Prostate gland (tissue), 2 donors: ENCODE data around the gene FAM181A. TPM values are rescaled to one million over a fixed set of nuclear protein-coding genes. Genes with fewer than 3 reads are reported as not detected.

Source experiments
- DNase-seq: peaks from one replicate; pipeline ENCODE4 v3.0.0-alpha.2; 2019; ENCODE audit warnings: low spot score
- H3K27ac ChIP-seq, 2 donors: fragments of 200-600 bp; sonication (generic); 2 replicates each; pipeline ENCODE4 v1.5.1; 2017 to 2019
- H3K27me3 ChIP-seq: fragments of 200-600 bp; sonication (generic); replicated peaks from 2 replicates; pipeline ENCODE4 v1.5.1; 2019; ENCODE audit not compliant: insufficient read depth
- H3K36me3 ChIP-seq, 2 donors: fragments of 200-600 bp; sonication (generic); 1 replicate in 1 of 2; 2 replicates in 1 of 2; pipeline versions ENCODE4 v1.5.1 to v1.8.1; 2017 to 2019
- H3K4me1 ChIP-seq: fragments of 200-600 bp; sonication (generic); replicated peaks from 2 replicates; pipeline ENCODE4 v1.5.1; 2019
- H3K4me3 ChIP-seq, 2 donors: fragments of 200-600 bp; sonication (generic); 2 replicates each; pipeline ENCODE4 v1.5.1; 2017 to 2019
- H3K9me3 ChIP-seq: fragments of 200-600 bp; sonication (generic); 2 replicates; pipeline ENCODE4 v1.5.1; 2017
- POLR2A ChIP-seq: fragments of 450-650 bp; IDR thresholded peaks from one replicate; pipeline ENCODE4 v1.6.1; 2016; ENCODE audit warnings: antibody characterized with exemption, mild to moderate bottlenecking
- POLR2AphosphoS5 ChIP-seq: sonication (generic); formaldehyde crosslinking; IDR thresholded peaks from one replicate; pipeline ENCODE4 v1.6.1; 2017; ENCODE audit warnings: antibody characterized with exemption
- WGBS: methylation state at CpG from one replicate; pipeline ENCODE4 v1.1.5; 2018; 5-methylcytosine and 5-hydroxymethylcytosine counted together
- intact Hi-C: fragments of 100-400 bp; cut with DNase I; formaldehyde crosslinking; loops from one replicate; pipeline ENCODE4 v1.14.2; 2022
- total RNA-seq, 2 donors: library from RNA; depleted of rRNA; stranded (reverse); fragments of >200 nt; gene quantifications; one replicate each; pipeline ENCODE4 v1.1.0, GENCODE V29; 2016
- TF ChIP-seq, protein P1 (sequence below), 4 experiments: fragments of 200-600 bp in 2 of 4; fragments of 450-650 bp in 2 of 4; sonication (generic) in 2 of 4; IDR thresholded peaks; 1 replicate in 3 of 4; 2 replicates in 1 of 4; pipeline ENCODE4 v1.5.1; 2016 to 2019; ENCODE audit warnings: antibody characterized with exemption in 4 of 4, mild to moderate bottlenecking in 2 of 4, moderate library complexity in 2 of 4

Gene FAM181A
- total RNA-seq, 2 donors from 2014 or later: 3.1 TPM; not detected in 1

DNA sequence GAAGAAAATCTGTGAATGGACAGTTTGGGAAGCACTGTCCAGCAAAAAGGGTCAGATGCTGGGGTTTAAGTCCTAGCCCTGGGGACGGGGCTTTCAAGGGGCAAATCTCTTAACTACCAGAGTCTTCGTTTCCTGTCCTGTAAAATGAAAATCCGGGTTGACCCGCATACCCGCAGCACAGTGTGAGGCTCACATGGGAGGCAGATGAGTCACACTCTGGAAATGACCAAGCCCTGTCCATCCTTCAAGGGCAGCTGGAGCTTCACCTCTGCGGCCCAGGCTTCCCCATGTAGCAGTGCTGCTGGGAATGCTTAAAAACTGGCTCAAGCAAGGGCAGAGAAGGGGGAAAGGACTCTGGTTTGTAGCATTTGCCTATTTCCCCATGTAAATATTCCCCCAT, 19.0 kb downstream of the FAM181A start:
- H3K27me3 ChIP-seq: no peaks in the 10 kb centered on the region
- no peaks in the 10 kb centered on the region for H3K4me1 ChIP-seq
- no peaks in the 10 kb centered on the region for H3K9me3 ChIP-seq
- TF ChIP-seq POLR2A (no peak), POLR2AphosphoS5 (no peak)
- TF ChIP-seq, protein P1, sequence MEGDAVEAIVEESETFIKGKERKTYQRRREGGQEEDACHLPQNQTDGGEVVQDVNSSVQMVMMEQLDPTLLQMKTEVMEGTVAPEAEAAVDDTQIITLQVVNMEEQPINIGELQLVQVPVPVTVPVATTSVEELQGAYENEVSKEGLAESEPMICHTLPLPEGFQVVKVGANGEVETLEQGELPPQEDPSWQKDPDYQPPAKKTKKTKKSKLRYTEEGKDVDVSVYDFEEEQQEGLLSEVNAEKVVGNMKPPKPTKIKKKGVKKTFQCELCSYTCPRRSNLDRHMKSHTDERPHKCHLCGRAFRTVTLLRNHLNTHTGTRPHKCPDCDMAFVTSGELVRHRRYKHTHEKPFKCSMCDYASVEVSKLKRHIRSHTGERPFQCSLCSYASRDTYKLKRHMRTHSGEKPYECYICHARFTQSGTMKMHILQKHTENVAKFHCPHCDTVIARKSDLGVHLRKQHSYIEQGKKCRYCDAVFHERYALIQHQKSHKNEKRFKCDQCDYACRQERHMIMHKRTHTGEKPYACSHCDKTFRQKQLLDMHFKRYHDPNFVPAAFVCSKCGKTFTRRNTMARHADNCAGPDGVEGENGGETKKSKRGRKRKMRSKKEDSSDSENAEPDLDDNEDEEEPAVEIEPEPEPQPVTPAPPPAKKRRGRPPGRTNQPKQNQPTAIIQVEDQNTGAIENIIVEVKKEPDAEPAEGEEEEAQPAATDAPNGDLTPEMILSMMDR (IDR thresholded peaks at IDR 0.05): no peak
- no peak for DNase-seq
- 76% methylated on average over 6 of the region's 6 CpGs for WGBS
- H3K4me3 ChIP-seq: no peak overlapping the region
- no peaks in the 10 kb centered on the region for H3K36me3 ChIP-seq
- H3K27ac ChIP-seq: no peak overlapping the region
- intact Hi-C loops: no loop called here

DNA sequence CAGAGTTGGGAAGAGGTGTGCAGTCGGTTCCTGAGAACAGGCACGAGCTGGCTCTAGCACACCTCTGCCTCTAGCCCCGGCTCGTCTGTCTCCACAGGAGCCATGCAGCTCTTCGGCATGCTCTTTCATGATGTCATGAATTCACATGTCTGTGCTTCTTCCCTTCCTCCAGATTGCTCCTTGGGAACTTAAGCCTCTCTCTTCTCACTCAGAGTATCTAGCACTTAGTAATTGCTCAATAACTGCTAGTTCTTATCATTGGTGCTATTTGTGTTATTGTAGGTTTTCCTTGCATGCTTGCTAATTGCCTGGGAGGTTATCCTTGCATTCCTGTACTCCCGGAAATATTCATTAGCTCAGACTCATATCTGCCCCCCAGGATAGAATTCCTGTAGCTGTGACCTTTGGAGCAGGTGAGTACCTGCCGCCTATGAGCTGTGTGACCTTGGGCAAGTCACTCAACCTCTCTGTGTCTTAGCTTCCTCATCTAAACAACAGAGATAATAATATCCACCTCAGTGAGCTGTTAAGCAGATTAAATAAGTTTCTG, 19.5 kb downstream of the FAM181A start:
- no peaks in the 10 kb centered on the region for H3K27me3 ChIP-seq
- H3K27ac ChIP-seq: no peak overlapping the region
- TF ChIP-seq, protein P1 (IDR thresholded peaks at IDR 0.05): no peak
- TF ChIP-seq POLR2AphosphoS5 (no peak), POLR2A (no peak)
- no peak for DNase-seq
- no peaks in the 10 kb centered on the region for H3K4me1 ChIP-seq
- intact Hi-C loops: no loop called here
- H3K9me3 ChIP-seq: no peaks in the 10 kb centered on the region
- H3K36me3 ChIP-seq: no peaks in the 10 kb centered on the region
- 57% methylated on average over 7 of the region's 7 CpGs for WGBS
- H3K4me3 ChIP-seq: no peak overlapping the region

DNA sequence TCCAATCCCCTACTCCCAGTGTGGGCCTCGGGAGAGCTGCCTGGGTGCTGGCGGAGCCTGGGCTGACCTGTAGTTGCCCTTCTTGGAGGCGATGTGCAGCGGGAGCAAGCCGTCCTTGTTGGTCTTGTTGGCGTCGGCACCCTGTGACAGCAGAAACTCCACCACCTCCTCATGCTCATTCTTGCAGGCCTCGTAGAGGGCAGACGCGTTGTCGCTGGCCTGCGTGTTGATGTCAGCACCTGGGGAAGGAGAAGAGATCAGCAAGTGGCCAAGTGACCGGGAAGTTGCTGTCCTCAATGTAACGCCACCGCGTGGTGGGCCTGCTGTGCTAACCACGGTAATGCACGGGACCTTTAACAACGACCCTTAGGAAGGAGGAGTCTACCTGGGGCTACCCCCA, 20.1 kb downstream of the FAM181A start:
- H3K4me3 ChIP-seq: no peak overlapping the region
- H3K27ac ChIP-seq: no peak overlapping the region
- no peak for DNase-seq
- 78% methylated on average over 18 of the region's 19 CpGs for WGBS
- no peaks in the 10 kb centered on the region for H3K9me3 ChIP-seq
- TF ChIP-seq POLR2AphosphoS5: no peak
- TF ChIP-seq, protein P1 (IDR thresholded peaks at IDR 0.05): no peak
- TF ChIP-seq POLR2A: no peak
- no peaks in the 10 kb centered on the region for H3K27me3 ChIP-seq
- H3K36me3 ChIP-seq: no peaks in the 10 kb centered on the region
- intact Hi-C loops: no loop called here
- H3K4me1 ChIP-seq: no peaks in the 10 kb centered on the region

DNA sequence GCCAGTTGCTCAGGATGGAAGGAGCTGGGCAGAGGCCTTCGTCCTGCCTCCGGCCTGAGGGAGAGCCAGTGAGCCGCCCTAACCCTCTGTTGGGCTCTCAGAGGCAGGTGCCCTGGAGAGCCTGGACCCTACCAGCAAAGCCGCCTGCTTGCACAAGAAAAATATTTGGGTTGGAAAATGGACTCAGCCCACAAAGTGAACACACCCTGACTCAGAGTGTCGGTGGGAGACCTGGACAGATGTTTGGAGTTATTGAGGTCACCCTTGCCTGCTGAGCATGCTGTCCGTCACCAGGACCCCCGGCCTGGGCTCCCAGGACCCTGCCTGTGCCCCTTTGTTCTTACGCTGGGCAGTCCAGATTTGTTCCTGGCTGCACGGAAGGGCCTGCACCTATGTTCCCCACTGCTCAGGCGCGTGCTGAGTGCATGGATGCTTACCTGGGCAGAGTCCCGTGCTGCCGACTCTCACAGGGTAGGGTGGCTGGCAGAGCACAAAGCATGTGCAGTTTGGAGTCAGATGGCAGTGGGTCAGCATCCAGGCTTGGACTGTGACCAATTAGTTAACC, 22.4 kb downstream of the FAM181A start:
- H3K4me3 ChIP-seq: no peak overlapping the region
- H3K4me1 ChIP-seq: no peaks in the 10 kb centered on the region
- DNase-seq: no peak
- TF ChIP-seq POLR2A: no peak
- TF ChIP-seq, protein P1 (IDR thresholded peaks at IDR 0.05): no peak
- no peak for TF ChIP-seq POLR2AphosphoS5
- intact Hi-C loops: no loop called here
- H3K9me3 ChIP-seq: no peaks in the 10 kb centered on the region
- H3K27ac ChIP-seq: no peak overlapping the region
- 93% methylated on average over 12 of the region's 13 CpGs for WGBS
- no peaks in the 10 kb centered on the region for H3K36me3 ChIP-seq
- no peaks in the 10 kb centered on the region for H3K27me3 ChIP-seq

DNA sequence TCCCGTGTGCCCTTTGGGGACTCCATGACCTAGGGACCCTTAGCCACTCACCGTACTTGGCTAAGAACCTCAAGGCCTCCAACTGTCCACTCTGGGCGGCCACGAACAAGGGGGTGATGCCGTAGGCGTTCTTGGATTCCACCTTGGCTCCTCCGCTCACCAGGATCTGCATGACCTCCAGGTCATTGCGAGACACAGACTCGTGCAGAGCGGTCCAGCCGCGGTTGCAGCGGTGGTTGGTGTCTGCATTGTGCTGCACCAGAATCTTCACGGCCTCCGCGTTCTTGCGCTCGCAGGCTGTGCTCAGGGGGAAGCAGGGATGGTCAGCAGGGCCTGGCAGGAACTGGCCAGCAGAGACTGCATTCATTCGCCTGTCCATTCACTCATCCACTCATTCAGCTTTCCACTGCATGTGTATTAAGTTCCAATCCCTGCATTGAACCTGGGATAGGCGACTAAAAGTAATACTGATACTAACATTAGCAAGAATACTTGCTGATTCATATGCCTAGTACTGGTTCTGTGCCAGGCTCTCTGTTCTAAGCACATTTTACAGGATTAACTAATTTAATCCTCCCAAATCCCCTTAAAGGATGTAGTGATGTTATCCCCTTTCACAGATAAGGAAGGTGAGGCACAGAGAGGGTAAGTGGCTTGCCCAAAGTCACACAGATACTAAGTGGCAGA, 23.9 kb downstream of the FAM181A start:
- Histone ChIP-seq H3K4me1 (no peaks in the 10 kb centered on the region), H3K4me3 (no peak overlapping the region), H3K9me3 (no peaks in the 10 kb centered on the region), H3K27me3 (no peaks in the 10 kb centered on the region), H3K36me3 (no peaks in the 10 kb centered on the region), H3K27ac (no peak overlapping the region)
- TF ChIP-seq POLR2A (no peak), POLR2AphosphoS5 (no peak)
- TF ChIP-seq, protein P1 (IDR thresholded peaks at IDR 0.05): no peak
- intact Hi-C loops: no loop called here
- 89% methylated on average over 20 of the region's 20 CpGs for WGBS
- DNase-seq: no peak
